ENCODE measurements around the gene PTH2. TPM values are rescaled to one million over a fixed set of nuclear protein-coding genes. Genes with fewer than 3 reads are reported as not detected.

Gene PTH2
- polyA plus RNA-seq, 1 donor from 2014 or later = not detected

- Histone ChIP-seq H2AFZ (ENCODE audit: low read depth, low read length) (no peak overlapping the region), H3F3A (ENCODE audit: insufficient read depth, low read length, poor library complexity, severe bottlenecking) (no peaks in the 10 kb centered on the region), H3K79me2 (replicated peaks; ENCODE audit: insufficient read depth, low read length) (no peaks in the 10 kb centered on the region), H3K4me2 (ENCODE audit: low read length) (no peak overlapping the region), H3K9me2 (ENCODE audit: insufficient read depth, low read length) (no peaks in the 10 kb centered on the region), H3K27me3 (ENCODE audit: insufficient read depth, low read depth, low read length) (peaks cover 55% of the 10 kb centered on the region), H3K4me3 (ENCODE audit: low read length) (no peak overlapping the region), H4K20me1 (ENCODE audit: insufficient read depth) (no peaks in the 10 kb centered on the region), H3K27ac (ENCODE audit: low read length) (no peak overlapping the region), H3K9ac (ENCODE audit: low read length) (no peak overlapping the region), H3K9me3 (ENCODE audit: low read length) (no peaks in the 10 kb centered on the region), H3K36me3 (ENCODE audit: insufficient read depth, low read length) (no peaks in the 10 kb centered on the region)
- no peak for TF ChIP-seq TAF1 (IDR thresholded peaks at IDR 0.05; ENCODE audit: low read depth)
- TF ChIP-seq EP300 (conservative IDR thresholded peaks at IDR 0.05; ENCODE audit: poor library complexity, severe bottlenecking) = no peak
Measured at GRCh38 chr19:49420227-49420626, 3.0 kb downstream of the PTH2 start.

GRCh38 chr19:49419173-49419572 lies 4.1 kb downstream of the PTH2 start:
- Histone ChIP-seq H3K79me2 (replicated peaks; ENCODE audit: insufficient read depth, low read length) (no peaks in the 10 kb centered on the region), H3K9ac (ENCODE audit: low read length) (no peak overlapping the region), H3K36me3 (ENCODE audit: insufficient read depth, low read length) (no peaks in the 10 kb centered on the region), H3K9me2 (ENCODE audit: insufficient read depth, low read length) (no peaks in the 10 kb centered on the region), H3K4me3 (ENCODE audit: low read length) (no peak overlapping the region), H3F3A (ENCODE audit: insufficient read depth, low read length, poor library complexity, severe bottlenecking) (no peaks in the 10 kb centered on the region), H2AFZ (ENCODE audit: low read depth, low read length) (no peak overlapping the region), H3K4me2 (ENCODE audit: low read length) (no peak overlapping the region), H3K27me3 (ENCODE audit: insufficient read depth, low read depth, low read length) (peaks cover 47% of the 10 kb centered on the region), H3K9me3 (ENCODE audit: low read length) (no peaks in the 10 kb centered on the region), H3K27ac (ENCODE audit: low read length) (no peak overlapping the region), H4K20me1 (ENCODE audit: insufficient read depth) (no peaks in the 10 kb centered on the region)
- TF ChIP-seq TAF1 (IDR thresholded peaks at IDR 0.05; ENCODE audit: low read depth) = no peak
- no peak for TF ChIP-seq REST (IDR thresholded peaks at IDR 0.05; ENCODE audit: borderline replicate concordance)
- TF ChIP-seq SMC3 (conservative IDR thresholded peaks at IDR 0.05; ENCODE audit: poor library complexity) = no peak
- no peak for TF ChIP-seq CTCF (IDR thresholded peaks at IDR 0.05; ENCODE audit: poor library complexity, severe bottlenecking)
- no peak for TF ChIP-seq MXI1 (conservative IDR thresholded peaks at IDR 0.05; ENCODE audit: poor library complexity, severe bottlenecking)
- TF ChIP-seq EZH2 (IDR thresholded peaks at IDR 0.05; ENCODE audit: borderline replicate concordance, insufficient read depth, low read length, poor library complexity, severe bottlenecking) = no peak
- no peak for TF ChIP-seq POLR2AphosphoS5 (IDR thresholded peaks at IDR 0.05)
- TF ChIP-seq RAD21 (conservative IDR thresholded peaks at IDR 0.05) = no peak
- no peak for TF ChIP-seq EP300 (conservative IDR thresholded peaks at IDR 0.05; ENCODE audit: poor library complexity, severe bottlenecking)

- TF ChIP-seq RAD21 (conservative IDR thresholded peaks at IDR 0.05) (no peak), MXI1 (conservative IDR thresholded peaks at IDR 0.05; ENCODE audit: poor library complexity, severe bottlenecking) (no peak), SMC3 (conservative IDR thresholded peaks at IDR 0.05; ENCODE audit: poor library complexity) (no peak), CTCF (IDR thresholded peaks at IDR 0.05; ENCODE audit: poor library complexity, severe bottlenecking) (no peak), EP300 (conservative IDR thresholded peaks at IDR 0.05; ENCODE audit: poor library complexity, severe bottlenecking) (no peak), TAF1 (IDR thresholded peaks at IDR 0.05; ENCODE audit: low read depth) (no peak), EZH2 (IDR thresholded peaks at IDR 0.05; ENCODE audit: borderline replicate concordance, insufficient read depth, low read length, poor library complexity, severe bottlenecking) (no peak), POLR2AphosphoS5 (IDR thresholded peaks at IDR 0.05) (no peak), REST (IDR thresholded peaks at IDR 0.05; ENCODE audit: borderline replicate concordance) (no peak)
- no peak overlapping the region for H3K27ac ChIP-seq (ENCODE audit: low read length)
- H3K27me3 ChIP-seq (ENCODE audit: insufficient read depth, low read depth, low read length) = peaks cover 41% of the 10 kb centered on the region
- H3K9me3 ChIP-seq (ENCODE audit: low read length) = no peaks in the 10 kb centered on the region
- no peaks in the 10 kb centered on the region for H4K20me1 ChIP-seq (ENCODE audit: insufficient read depth)
- no peaks in the 10 kb centered on the region for H3F3A ChIP-seq (ENCODE audit: insufficient read depth, low read length, poor library complexity, severe bottlenecking)
- no peak overlapping the region for H3K4me2 ChIP-seq (ENCODE audit: low read length)
- H3K9ac ChIP-seq (ENCODE audit: low read length) = no peak overlapping the region
- H3K9me2 ChIP-seq (ENCODE audit: insufficient read depth, low read length) = no peaks in the 10 kb centered on the region
- H3K4me3 ChIP-seq (ENCODE audit: low read length) = no peak overlapping the region
- no peaks in the 10 kb centered on the region for H3K36me3 ChIP-seq (ENCODE audit: insufficient read depth, low read length)
- no peaks in the 10 kb centered on the region for H3K79me2 ChIP-seq (replicated peaks; ENCODE audit: insufficient read depth, low read length)
- H2AFZ ChIP-seq (ENCODE audit: low read depth, low read length) = no peak overlapping the region
Measured at GRCh38 chr19:49418511-49418910, 4.7 kb downstream of the PTH2 start.

Measured in neural cell (in vitro differentiated cells).